DMS79 (cell line): ENCODE data around the gene ARIH2.

ENCODE experiments used
- DNase-seq: peaks from one replicate; lab custom pipeline; 2025; lab: John Stamatoyannopoulos, UW

The ARIH2 gene

DNA sequence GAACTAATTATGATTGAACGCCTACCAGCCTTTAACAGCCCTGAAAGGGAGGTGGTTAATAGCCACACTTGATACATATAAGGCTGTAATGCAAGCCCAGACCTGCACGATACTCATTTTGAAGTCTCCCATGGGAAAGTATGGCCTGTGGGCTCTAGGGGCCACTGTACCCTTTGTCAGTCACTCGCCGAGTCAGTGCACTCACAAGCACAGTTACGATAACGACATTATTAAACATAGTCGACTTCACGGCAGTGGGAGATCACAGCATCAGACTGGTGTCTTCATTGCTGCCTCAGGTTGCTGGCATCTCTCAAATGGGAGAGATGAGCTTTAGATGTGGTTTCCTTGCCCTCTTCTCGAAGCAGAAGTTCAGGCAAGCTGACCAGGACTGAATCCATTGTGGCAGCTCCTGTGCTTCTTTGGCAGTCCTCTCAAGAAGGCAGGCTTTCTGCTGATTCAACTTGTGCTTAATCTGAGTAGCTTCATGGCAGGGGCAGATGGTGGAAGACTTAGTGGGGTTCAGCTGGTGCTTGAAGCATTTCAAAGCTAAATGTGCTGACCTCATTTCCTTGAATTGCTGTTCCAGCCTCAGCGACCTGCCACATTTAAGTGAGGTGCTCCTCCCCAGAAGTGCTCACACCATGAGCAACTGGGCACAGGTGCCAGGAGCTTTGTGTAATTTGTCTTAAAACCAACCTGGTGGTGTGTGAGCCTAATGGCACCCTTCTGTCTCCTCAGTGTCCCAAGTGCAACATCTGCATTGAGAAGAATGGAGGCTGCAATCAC is 55.6 kb downstream of the ARIH2 start:
- DNase-seq = peak; percentile 15

DNA sequence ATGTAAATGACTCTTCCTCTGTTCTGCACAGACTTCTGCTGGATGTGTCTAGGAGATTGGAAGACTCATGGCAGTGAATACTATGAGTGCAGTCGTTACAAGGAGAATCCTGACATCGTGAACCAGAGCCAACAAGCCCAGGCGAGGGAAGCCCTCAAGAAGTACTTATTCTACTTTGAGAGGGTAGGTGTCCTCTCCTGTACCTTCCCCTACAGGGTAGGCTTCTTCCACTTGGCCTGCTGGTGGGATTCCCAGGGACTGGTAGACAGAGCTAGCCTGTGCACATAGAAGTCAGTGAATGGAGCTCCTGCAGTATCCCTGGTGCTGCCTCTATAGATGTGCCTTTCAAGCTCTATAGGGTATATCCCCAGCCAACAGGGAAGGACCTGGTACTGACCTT is 60.8 kb downstream of the ARIH2 start:
- no peak for DNase-seq

DNA sequence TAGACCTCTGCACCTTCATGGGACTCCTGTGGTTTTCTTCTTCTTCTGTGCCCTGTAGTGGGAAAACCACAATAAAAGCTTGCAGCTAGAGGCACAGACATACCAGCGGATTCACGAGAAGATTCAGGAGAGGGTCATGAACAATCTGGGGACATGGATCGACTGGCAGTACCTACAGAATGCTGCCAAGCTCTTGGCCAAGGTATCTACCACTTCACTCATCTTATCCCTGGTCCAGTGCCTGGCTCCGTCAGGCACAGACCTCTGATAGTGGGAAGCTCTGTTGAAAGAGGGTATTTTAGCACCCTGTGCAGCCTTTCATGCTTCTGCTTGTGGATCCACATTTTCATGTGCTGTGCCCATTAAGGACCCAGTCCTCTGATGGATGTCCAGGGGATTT is 61.7 kb downstream of the ARIH2 start:
- DNase-seq = no peak

DNA sequence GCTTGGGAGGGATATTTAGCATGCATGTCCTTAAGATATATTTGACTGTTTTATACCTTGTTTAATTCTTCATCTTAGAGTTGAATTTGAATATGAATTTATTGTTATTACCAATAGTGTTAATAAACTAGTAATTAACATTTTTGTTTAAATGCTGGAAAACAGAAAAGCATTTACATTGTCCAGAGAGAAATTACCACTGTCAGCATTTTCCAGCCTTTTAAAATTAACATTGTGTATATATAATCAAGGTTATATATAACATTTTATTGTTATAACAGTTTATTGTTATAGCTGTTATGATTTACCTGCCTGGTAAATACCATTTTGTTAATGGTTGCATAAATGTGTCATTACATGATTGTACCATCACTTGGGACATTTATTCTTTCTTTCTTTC is 63.4 kb downstream of the ARIH2 start:
- DNase-seq = no peak

DNA sequence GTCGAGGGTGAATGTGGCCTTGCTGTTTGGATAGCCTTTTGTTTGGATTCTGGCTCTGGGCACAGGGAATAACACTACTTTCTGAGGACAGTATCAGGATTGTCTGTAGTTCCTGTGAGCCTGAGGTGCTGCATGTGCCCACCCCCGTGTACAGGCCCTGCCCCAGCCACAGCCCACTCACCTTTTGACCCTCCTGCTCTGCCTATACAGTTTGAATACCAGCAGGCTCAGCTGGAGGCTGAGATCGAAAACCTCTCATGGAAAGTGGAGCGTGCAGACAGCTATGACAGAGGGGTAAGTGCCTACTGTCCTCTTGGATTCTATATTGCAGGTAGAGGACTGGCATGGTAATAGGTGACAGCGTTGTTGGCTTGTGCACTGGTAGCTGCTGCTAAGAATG is 64.0 kb downstream of the ARIH2 start:
- no peak for DNase-seq

DNA sequence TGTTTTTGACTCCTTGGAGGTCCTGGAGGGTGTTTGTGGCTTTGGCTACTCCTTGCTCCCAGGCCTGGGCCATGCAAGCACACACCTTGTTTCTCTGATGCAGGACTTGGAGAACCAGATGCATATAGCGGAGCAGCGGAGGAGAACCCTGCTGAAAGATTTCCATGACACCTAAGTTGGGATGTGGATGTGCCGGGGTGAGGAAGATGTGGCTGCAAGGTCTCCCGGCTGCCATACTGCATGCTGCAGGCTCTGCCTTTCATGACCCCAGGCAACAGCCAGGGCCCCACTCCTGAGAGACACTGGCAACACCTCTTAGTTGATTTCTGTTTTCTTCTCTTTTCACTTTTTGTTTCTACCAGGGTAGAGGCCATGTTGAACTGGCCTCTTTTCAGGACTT is 64.5 kb downstream of the ARIH2 start:
- no peak for DNase-seq

DNA sequence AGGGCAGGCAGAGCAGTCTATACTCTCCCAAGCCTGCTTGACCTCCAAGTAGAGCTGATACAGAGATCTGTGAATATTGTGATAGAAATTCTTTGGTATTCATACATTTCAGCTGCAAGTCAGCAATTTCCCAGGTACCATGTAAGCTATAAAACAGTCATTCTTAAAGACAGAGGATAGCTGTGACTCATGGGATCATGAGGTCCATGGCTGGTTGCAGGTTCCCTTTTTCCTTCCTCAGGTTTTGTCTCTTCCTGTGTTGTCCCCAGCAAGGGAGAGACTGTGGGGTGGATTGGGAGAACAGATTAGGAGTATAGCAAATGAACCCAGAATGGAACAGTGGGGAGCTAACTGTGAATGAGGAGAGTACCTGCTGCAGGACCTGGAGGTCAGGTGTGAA is 66.0 kb downstream of the ARIH2 start:
- DNase-seq = no peak

DNA sequence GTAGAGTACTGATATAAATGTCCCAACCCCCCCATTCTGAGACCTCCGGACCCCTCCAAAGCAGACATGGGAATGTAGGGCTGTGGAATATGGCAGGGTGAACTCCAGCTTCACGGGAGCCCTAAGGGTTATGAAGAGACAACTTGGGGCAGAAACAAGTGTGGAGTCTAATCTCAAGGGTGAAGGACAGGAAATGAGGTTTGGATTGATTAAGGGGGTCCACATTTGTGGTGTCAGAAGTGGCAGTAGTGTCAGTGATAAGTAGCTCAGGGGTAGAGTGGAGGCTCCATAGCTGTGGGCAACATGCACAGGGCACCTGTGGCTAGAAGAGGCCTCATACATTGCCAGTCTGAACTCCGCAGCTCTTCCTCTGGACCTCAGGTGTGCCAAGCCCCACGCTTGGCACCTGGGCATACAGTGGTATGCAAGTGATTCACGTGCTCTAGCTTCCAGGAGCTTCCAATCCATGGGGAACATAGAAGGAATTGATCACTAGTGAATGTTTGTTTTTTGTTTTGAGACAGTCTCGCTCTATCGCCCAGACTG is 67.3 kb downstream of the ARIH2 start:
- DNase-seq = no peak

DNA sequence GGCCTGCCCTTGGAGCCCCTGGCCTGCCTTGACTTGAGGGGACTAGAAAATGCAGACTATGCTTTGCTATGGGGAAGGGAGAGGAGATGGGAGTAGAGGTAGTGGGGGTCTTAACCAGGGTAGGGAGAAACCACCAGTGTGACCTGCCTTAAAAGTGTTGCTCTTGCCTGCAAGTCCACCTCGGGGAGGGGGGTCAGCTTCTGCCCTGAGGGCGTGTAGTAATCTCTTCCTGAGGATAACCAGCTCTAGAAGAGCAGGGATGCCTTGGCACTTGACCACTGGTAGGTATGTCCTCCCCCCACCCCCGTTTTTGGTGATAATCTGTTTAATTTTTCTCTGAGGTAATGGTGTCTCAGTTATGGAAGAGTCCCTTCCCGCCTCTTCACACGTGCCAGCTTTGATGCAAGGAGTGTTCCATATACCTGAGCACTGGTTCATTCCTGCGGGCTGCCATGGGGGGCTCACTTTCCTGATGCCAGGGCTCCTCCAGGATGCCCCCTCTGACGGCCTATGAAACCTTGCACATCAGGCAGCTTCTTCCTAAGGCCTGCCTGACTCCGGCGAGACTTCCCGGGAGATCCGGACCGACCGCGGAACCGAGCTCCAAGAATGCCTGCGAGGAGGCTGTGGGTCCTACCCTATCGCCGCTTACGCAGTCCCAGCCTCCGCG is 70.6 kb downstream of the ARIH2 start:
- no peak for DNase-seq

DNA sequence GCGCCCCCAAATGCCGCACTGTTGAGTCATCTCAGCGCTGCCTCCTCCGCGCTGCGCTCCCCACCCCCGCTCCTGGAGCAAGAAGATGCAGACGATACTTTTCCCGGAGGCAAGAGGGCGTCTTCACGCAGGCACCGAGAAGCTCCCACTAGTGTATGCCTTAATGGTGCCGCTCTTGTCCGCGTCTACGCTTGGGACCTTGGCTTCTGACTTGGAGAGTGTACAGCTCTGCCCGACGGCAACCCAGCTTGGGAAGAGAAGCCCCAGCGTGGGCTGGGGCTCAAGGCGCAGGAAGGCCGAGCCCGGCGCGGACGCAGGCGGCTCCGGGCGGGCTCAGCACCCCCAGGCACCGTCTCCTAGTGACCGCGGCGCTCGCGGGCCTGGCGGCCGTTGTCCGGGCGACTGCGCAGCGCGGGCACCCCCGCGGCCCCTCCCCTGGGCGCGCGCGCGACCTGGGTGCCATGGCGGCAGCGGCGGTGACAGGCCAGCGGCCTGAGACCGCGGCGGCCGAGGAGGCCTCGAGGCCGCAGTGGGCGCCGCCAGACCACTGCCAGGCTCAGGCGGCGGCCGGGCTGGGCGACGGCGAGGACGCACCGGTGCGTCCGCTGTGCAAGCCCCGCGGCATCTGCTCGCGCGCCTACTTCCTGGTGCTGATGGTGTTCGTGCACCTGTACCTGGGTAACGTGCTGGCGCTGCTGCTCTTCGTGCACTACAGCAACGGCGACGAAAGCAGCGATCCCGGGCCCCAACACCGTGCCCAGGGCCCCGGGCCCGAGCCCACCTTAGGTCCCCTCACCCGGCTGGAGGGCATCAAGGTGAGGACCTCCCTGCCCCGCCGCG is 71.4 kb downstream of the ARIH2 start, which contains the start of gene P4HTM:
Gene P4HTM (plus strand): TSS at position 446 of the 840 bp plus-strand sequence. CDS start 16 bp downstream, at position 462.
- peak; percentile 16 for DNase-seq

DNA sequence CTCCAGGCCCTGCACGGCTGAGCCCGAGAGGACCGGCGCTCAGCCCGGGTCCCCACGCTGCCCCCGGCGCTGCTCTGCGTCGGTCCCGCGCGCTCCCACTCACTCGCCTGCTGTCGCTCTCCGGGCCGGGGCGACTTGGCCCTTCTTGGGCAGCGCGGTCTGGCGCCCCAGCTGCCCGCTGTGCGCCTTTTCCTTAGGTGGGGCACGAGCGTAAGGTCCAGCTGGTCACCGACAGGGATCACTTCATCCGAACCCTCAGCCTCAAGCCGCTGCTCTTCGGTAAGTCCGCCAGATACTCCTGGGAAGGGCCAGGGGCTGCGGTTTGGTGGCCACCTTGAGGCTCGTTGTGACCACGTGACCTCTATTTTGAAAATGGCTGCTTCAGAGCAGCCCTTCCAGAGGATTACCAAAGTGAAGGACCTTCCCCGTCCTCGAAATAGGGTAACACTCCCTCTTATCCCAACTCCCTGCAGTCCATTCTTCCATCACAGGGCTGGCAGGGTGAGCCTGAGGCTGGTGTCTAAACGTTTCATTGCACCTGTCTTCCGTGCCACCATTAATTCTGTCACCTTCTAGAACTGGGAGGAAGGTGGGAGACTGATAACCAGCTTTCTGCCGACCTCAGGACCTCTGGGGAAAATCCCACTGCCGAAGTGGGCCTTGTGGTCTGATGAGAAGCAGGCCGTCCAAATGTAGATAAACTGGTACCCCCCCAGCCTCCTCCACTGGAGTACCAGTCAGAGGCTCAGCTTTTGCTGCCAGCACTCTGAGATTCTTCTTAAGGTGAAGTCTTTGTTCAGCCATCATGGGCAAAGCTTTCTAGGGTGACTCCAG is 72.2 kb downstream of the ARIH2 start:
- peak; percentile 4 for DNase-seq

DNA sequence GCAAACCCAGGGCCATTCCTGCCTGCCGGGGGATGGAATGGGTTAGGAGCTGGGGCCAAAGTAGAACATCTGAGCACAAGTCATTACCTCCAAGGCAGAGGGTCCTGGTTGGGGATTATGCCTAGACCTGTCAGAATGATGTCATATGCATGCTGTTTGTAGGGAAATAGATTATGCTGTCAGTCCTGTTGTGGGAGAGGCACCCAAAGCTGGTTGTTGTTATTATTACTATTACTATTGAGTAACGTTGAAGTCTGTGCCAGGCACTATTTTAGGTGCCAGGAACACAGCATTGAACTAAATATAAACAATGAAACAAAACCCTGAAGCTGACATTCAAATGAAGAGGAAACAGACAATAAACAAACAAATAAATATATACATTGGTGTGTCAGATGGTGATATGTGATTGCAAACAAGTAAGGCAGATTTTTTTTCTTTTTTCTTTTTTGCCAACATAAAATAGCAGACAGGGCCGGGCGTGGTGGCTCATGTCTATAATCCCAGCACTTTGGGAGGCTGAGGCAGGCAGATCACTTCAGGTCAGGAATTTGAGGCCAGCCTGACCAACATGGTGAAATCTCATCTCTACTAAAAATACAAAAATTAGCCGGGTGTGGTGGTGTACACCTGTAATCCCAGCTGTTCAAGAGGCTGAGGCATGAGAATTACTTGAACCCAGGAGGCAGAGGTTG is 73.4 kb downstream of the ARIH2 start:
- no peak for DNase-seq

DNA sequence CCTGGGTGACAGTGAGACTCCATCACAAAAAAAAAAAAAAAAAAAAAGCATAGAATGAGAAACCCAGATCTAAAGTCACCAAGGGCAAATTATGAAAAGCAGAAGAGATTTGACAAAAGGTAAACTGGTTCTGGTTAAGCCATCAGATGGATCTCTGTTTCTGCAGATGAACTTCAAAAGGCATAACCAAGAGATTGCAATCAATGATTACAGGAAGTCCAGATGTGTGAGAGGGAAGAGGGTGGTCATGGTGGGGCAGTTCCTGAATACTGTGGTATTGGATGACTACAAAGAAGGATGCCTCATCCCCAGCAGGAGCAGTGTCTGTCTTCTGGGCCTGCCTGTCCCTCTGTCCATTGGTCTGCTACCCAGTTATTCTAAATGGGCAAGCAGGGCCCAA is 75.2 kb downstream of the ARIH2 start:
- no peak for DNase-seq

DNA sequence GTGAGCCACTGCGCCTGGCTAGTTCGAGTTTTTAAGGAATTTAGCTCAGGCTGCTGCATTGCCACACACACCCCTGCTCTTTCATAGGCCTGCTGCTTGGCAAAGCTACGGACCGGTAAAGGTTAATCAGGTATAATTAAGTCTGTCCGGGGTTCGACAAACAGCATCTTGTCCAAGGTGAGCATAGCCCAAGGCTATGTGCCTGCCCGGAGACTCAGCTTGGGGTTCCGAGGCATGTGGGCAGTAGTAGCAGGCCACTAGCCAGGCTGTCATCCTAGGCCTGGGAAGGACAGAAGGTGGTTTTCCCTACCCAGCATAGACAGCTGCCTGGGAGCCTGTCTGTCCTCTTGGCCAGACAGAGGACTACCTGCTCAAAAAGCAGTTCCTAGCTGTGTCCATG is 78.0 kb downstream of the ARIH2 start:
- DNase-seq = no peak

DNA sequence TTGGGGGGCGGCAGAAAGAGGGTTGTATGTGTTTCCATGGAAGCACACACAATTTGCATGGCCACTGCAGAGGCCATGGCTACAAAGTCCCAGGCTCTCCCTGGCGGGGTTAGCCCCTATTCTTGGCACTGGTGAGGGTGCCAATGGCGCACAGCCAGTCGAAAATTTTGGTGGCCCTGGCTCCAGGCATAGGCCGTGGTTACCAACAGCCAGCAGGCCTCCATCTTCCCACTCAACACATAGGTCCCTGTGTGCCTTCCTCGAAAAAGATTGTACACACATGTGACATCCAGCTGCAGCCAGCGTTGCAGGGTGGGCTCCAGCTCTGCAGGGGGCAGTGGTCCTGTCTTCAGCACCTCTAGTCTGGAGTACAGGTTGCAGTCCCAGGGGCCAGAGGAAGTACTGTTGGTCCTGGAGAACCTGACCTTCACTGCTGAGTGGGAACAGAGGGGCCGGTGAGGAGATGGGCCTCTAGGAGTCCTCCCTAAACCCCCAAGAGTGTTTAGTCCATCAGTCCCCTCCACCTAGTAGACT is 78.5 kb downstream of the ARIH2 start:
- DNase-seq = no peak

DNA sequence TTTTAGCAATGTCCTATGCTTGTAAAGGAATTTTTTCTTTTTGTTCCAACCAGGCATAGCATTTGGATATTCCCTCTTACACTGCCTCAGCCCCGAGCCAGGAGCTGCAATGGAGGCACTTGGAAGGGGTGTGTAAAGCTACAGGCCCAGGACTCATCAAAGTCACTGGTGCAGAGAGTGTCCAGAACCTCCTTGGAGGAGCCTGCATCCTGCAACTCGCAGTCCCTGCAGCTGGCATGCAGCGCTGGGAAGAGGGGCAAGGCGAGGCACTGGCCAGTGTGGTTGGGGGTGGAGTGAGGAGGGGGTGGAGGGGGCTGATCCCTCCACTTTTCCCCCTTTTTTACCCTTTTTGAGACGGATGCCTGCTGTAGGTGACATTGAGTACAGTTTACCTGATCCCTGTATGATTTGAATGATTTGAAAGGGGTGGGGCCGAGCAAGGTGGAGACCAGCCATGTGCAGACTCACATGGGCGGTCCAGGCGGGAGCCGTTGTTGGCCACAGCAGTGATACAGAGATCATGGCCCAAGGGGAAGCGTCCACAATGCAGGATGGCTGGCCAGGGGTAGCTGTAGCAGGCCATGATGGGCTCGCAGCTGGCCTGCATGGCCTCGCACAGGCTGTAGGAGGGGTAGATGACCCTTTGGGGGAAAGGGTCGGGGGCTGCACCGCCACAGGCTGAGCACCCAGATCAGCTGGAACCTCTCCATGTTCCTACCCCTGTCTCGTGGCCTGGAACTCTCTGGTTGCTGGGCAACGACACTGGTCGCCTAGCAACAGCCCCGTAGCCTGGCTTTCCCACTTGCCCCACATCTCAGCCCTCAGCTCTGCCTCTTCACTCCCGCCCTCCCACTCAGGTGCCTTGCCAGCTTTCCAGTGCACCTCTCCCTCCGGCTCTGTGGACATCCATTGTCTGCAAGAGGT is 79.3 kb downstream of the ARIH2 start:
- DNase-seq = peak; percentile 24

DNA sequence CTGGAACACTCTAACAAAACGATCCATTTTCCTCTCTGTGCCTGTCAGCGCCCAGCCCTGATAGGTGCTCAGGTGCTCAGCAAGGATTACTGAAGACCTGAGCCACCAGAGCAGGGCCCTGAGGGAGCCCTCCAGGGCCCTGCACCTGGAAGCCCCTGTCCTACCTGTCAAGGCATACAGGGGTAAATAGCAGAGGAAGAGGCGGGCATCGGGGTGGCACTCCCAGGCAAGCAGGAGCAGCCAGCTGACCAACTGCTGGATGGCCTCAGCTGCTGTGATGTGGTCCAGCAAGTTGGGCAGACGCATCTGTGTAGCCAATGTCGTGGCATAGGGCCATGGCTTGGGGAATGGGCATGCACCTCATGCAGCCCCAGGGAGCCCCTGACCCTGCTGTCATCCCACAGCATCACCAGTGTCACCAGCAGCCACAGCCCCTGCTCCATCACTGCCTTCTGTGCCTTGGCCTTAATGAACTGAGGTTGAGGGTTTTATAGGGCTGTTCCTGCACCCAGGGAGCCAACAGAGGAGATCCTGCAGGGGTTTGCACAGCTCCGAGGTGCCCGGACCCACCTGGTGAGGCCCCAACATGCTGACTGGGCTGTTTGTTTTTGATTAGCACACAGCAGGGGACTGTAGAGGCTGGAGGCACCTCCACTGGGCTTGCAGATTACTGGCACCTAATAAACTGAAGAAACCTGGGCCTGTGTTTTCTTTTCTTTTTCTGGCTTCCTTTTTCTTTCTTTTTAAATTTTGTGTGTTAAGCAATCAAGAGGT is 80.6 kb downstream of the ARIH2 start:
- no peak for DNase-seq

DNA sequence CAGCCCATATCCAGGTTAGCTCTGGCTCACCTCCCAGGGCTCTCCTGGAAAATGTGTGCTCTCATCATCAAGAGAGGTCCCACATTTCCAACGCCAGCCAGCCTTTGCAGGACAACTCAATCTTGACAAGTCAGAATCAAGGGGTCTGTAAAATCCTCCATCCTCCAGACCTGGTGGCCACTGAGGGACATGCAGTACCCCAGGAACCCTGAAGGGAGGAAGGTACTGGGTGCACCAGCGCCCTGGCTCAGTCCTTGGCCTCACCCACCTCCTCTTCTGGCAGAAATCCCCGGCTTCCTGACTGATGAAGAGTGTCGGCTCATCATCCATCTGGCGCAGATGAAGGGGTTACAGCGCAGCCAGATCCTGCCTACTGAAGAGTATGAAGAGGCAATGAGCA is 82.5 kb downstream of the ARIH2 start:
- no peak for DNase-seq
